Gastroesophageal sphincter (tissue), 3 donors: ENCODE measurements around the gene IFNGR1.

Source experiments
- EP300 ChIP-seq: sonication (generic); formaldehyde crosslinking; IDR thresholded peaks from one replicate; pipeline ENCODE4 v1.6.1; 2017; ENCODE audit warnings: antibody characterized with exemption, mild to moderate bottlenecking
- POLR2A ChIP-seq, 2 donors: fragments of 450-650 bp; IDR thresholded peaks; one replicate each; pipeline ENCODE4 v1.6.1; 2017; ENCODE audit warnings: antibody characterized with exemption in 2 of 2, mild to moderate bottlenecking in 2 of 2, moderate library complexity in 1 of 2
- POLR2AphosphoS5 ChIP-seq: sonication (generic); formaldehyde crosslinking; IDR thresholded peaks from one replicate; pipeline ENCODE4 v1.6.1; 2017; ENCODE audit warnings: antibody characterized with exemption
- TF ChIP-seq, protein P1 (sequence below), 4 experiments: fragments of 200-600 bp in 2 of 4; fragments of 450-650 bp in 2 of 4; sonication (generic) in 1 of 4; IDR thresholded peaks; one replicate each; pipeline ENCODE4 v1.5.1; 2017 to 2019; ENCODE audit warnings: antibody characterized with exemption in 4 of 4, mild to moderate bottlenecking in 2 of 4, moderate library complexity in 2 of 4

DNA sequence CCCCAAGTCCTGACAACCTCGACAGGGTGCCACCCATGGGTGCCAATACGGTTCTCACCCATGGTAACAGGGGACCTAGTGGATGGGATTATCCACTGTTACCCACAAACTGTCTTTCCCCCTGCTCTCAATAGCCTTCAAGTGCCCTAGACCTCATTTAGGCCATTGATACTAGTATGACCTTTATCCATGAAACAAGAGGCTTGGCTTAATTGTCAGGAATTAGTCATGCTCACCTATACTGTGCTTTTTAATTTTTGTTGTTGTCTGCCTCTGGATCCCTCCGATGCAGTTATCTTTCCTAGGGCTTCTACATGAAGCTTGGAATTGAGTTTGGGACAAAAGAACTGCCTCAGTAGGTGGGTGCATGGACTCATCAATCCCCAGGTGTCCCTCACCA, 33.9 kb downstream of the IFNGR1 start:
- TF ChIP-seq, protein P1, sequence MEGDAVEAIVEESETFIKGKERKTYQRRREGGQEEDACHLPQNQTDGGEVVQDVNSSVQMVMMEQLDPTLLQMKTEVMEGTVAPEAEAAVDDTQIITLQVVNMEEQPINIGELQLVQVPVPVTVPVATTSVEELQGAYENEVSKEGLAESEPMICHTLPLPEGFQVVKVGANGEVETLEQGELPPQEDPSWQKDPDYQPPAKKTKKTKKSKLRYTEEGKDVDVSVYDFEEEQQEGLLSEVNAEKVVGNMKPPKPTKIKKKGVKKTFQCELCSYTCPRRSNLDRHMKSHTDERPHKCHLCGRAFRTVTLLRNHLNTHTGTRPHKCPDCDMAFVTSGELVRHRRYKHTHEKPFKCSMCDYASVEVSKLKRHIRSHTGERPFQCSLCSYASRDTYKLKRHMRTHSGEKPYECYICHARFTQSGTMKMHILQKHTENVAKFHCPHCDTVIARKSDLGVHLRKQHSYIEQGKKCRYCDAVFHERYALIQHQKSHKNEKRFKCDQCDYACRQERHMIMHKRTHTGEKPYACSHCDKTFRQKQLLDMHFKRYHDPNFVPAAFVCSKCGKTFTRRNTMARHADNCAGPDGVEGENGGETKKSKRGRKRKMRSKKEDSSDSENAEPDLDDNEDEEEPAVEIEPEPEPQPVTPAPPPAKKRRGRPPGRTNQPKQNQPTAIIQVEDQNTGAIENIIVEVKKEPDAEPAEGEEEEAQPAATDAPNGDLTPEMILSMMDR (IDR thresholded peaks at IDR 0.05), result no peak
- TF ChIP-seq POLR2A (IDR thresholded peaks at IDR 0.05) (no peak), EP300 (no peak), POLR2AphosphoS5 (no peak)
